Hindlimb muscle (tissue), 1 donor: ENCODE results near the gene PRM2. TPM values are rescaled to one million over a fixed set of nuclear protein-coding genes. Genes with fewer than 3 reads are reported as not detected.
"Not testable (repeated sequence)": the region's sequence is repeated elsewhere in the genome, so short reads cannot be mapped to it uniquely, and the experiment has no call there.

Experiments used
- DNase-seq: peaks from one replicate; pipeline ENCODE4 v3.0.0-alpha.2; 2013
- polyA plus RNA-seq: library from polyadenylated mRNA; unstranded; fragments of 120-200 nt; gene quantifications from one replicate; pipeline ENCODE4 v1.2.1, GENCODE V29; 2013; ENCODE audit not compliant: insufficient read length

The PRM2 gene
- polyA plus RNA-seq, 1 donor, result not detected

- no peak for DNase-seq
These were observed 31.6 kb upstream of the PRM2 start for GRCh38 chr16:11307639-11308492.

GRCh38 chr16:11306997-11307638 is 30.8 kb upstream of the PRM2 start:
- no peak for DNase-seq

- DNase-seq, result no peak
These were observed 30.1 kb upstream of the PRM2 start for GRCh38 chr16:11306381-11306780.

- no peak for DNase-seq
These were observed 27.3 kb upstream of the PRM2 start for GRCh38 chr16:11303405-11304138.

- DNase-seq, result no peak
These were observed 26.7 kb upstream of the PRM2 start for GRCh38 chr16:11302977-11303376.

- DNase-seq, result no peak
These were observed 25.6 kb upstream of the PRM2 start for GRCh38 chr16:11301645-11302501.

GRCh38 chr16:11300560-11300892 is 24.2 kb upstream of the PRM2 start:
- no peak for DNase-seq

GRCh38 chr16:11299865-11300559 is 23.7 kb upstream of the PRM2 start:
- DNase-seq, result no peak

GRCh38 chr16:11298950-11299547 is 22.8 kb upstream of the PRM2 start:
- not testable (repeated sequence) for DNase-seq

- no peak for DNase-seq
These were observed 22.0 kb upstream of the PRM2 start for GRCh38 chr16:11298143-11298900.

GRCh38 chr16:11297492-11298142 is 21.3 kb upstream of the PRM2 start:
- DNase-seq, result peak; percentile 24

- no peak for DNase-seq
These were observed 20.6 kb upstream of the PRM2 start for GRCh38 chr16:11296706-11297491.

GRCh38 chr16:11296351-11296705 is 20.0 kb upstream of the PRM2 start:
- DNase-seq, result no peak

GRCh38 chr16:11295672-11296071 is 19.4 kb upstream of the PRM2 start:
- no peak for DNase-seq

GRCh38 chr16:11292076-11292748 is 15.9 kb upstream of the PRM2 start:
- DNase-seq, result no peak

GRCh38 chr16:11291091-11291703 is 14.9 kb upstream of the PRM2 start:
- no peak for DNase-seq

- no peak for DNase-seq
These were observed 14.0 kb upstream of the PRM2 start for GRCh38 chr16:11290102-11290893.
